ENCODE results near the gene DNTTIP2.
"Not testable (repeated sequence)": the region's sequence is repeated elsewhere in the genome, so short reads cannot be mapped to it uniquely, and the experiment has no call there.

DNA sequence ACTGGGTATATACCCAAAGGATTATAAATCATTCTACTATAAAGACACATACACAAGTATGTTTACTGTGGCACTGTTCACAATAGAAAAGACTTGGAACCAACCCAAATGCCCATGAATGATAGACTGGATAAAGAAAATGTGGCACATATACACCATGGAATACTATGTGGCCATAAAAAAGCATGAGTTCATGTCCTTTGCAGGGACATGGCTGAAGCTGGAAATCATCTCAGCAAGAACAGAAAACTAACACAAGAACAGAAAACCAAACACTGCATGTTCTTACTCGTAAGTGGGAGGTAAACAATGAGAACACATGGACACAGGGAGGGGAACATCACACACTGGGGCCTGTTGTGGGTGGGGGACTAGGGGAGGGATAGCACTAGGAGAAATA is 10.5 kb downstream of the DNTTIP2 start:
- TF ChIP-seq GABPA (IDR thresholded peaks at IDR 0.05; ENCODE audit: low read depth); RAD21 (IDR thresholded peaks at IDR 0.05; ENCODE audit: low read length); SIN3A (IDR thresholded peaks at IDR 0.05; ENCODE audit: borderline replicate concordance, low read depth, low read length): not testable (repeated sequence)
- TF ChIP-seq, protein P1, sequence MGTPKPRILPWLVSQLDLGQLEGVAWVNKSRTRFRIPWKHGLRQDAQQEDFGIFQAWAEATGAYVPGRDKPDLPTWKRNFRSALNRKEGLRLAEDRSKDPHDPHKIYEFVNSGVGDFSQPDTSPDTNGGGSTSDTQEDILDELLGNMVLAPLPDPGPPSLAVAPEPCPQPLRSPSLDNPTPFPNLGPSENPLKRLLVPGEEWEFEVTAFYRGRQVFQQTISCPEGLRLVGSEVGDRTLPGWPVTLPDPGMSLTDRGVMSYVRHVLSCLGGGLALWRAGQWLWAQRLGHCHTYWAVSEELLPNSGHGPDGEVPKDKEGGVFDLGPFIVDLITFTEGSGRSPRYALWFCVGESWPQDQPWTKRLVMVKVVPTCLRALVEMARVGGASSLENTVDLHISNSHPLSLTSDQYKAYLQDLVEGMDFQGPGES (IDR thresholded peaks at IDR 0.05; ENCODE audit: low read depth, low read length): not testable (repeated sequence)
- TF ChIP-seq, protein P2, sequence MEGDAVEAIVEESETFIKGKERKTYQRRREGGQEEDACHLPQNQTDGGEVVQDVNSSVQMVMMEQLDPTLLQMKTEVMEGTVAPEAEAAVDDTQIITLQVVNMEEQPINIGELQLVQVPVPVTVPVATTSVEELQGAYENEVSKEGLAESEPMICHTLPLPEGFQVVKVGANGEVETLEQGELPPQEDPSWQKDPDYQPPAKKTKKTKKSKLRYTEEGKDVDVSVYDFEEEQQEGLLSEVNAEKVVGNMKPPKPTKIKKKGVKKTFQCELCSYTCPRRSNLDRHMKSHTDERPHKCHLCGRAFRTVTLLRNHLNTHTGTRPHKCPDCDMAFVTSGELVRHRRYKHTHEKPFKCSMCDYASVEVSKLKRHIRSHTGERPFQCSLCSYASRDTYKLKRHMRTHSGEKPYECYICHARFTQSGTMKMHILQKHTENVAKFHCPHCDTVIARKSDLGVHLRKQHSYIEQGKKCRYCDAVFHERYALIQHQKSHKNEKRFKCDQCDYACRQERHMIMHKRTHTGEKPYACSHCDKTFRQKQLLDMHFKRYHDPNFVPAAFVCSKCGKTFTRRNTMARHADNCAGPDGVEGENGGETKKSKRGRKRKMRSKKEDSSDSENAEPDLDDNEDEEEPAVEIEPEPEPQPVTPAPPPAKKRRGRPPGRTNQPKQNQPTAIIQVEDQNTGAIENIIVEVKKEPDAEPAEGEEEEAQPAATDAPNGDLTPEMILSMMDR (IDR thresholded peaks at IDR 0.05): not testable (repeated sequence)

Measured in SK-N-SH (cell line).